ENCODE measurements around the gene TLR8.

GRCh38 chrX:12949205-12949926 is 42.9 kb downstream of the TLR8 start:
- TF ChIP-seq TAF1 (IDR thresholded peaks at IDR 0.05; ENCODE audit: borderline replicate concordance, insufficient read depth, low read length) = no peak
- no peak for TF ChIP-seq POLR2AphosphoS5 (IDR thresholded peaks at IDR 0.05; ENCODE audit: low read depth, low read length)
